Gastrocnemius medialis (tissue), 4 donors: Measurements from ENCODE around the gene GABRG3.

Source experiments
- CTCF ChIP-seq, 5 experiments: fragments of 450-650 bp in 3 of 5; fragments of 200-600 bp in 2 of 5; sonication (generic) in 2 of 5; IDR thresholded peaks in 4 of 5; conservative IDR thresholded peaks in 1 of 5; 1 replicate in 4 of 5; 2 replicates in 1 of 5; pipeline ENCODE4 v1.5.1; 2016 to 2019; ENCODE audit warnings: antibody characterized with exemption in 5 of 5, mild to moderate bottlenecking in 3 of 5, moderate library complexity in 3 of 5
- POLR2A ChIP-seq, 2 donors: fragments of 450-650 bp; IDR thresholded peaks; one replicate each; pipeline ENCODE4 v1.6.1; 2017; ENCODE audit warnings: antibody characterized with exemption in 2 of 2, mild to moderate bottlenecking in 2 of 2, moderate library complexity in 2 of 2

GRCh38 chr15:27454281-27455075 is 483.5 kb downstream of the GABRG3 start:
- TF ChIP-seq POLR2A (IDR thresholded peaks at IDR 0.05) (no peak), CTCF (IDR thresholded peaks at IDR 0.05 in 4 of 5, conservative IDR thresholded peaks at IDR 0.05 in 1 of 5) (no peak)
